ELF-1 (cell line): ENCODE results near the gene SF3B3.
"Not testable (repeated sequence)": the region's sequence is repeated elsewhere in the genome, so short reads cannot be mapped to it uniquely, and the experiment has no call there.

ENCODE experiments used
- DNase-seq: peaks from one replicate; pipeline ENCODE4 v3.0.0-alpha.2; 2016; ENCODE audit warnings: low read depth, low spot score

The SF3B3 gene

GRCh38 chr16:70511833-70512232 lies 11.8 kb upstream of the SF3B3 start:
- DNase-seq: no peak

- no peak for DNase-seq
Measured at GRCh38 chr16:70512456-70512855, 11.2 kb upstream of the SF3B3 start.

GRCh38 chr16:70520612-70521297 lies 2.9 kb upstream of the SF3B3 start:
- no peak for DNase-seq

- no peak for DNase-seq
Measured at GRCh38 chr16:70522216-70523075, 1.2 kb upstream of the SF3B3 start.

GRCh38 chr16:70523076-70523742 lies 407 bp upstream of the SF3B3 start, which contains the start of gene COG4:
Gene COG4 (minus strand): TSS chr16:70523554. CDS start chr16:70523543, 11 bp downstream.
- DNase-seq: peak; percentile 89

GRCh38 chr16:70524399-70524825 lies 796 bp downstream of the SF3B3 start:
- peak; percentile 47 for DNase-seq

- DNase-seq: peak; percentile 10
Measured at GRCh38 chr16:70526403-70526802, 2.8 kb downstream of the SF3B3 start.

- DNase-seq: no peak
Measured at GRCh38 chr16:70527315-70527996, 3.8 kb downstream of the SF3B3 start.

GRCh38 chr16:70529051-70529777 lies 5.6 kb downstream of the SF3B3 start:
- DNase-seq: no peak

- not testable (repeated sequence) for DNase-seq
Measured at GRCh38 chr16:70529954-70530353, 6.3 kb downstream of the SF3B3 start.

GRCh38 chr16:70534971-70535370 lies 11.4 kb downstream of the SF3B3 start:
- DNase-seq: no peak

- DNase-seq: no peak
Measured at GRCh38 chr16:70540994-70541393, 17.4 kb downstream of the SF3B3 start.

- no peak for DNase-seq
Measured at GRCh38 chr16:70544548-70544947, 20.9 kb downstream of the SF3B3 start.

- no peak for DNase-seq
Measured at GRCh38 chr16:70548936-70549335, 25.3 kb downstream of the SF3B3 start.

GRCh38 chr16:70550082-70550481 lies 26.5 kb downstream of the SF3B3 start:
- DNase-seq: no peak

- no peak for DNase-seq
Measured at GRCh38 chr16:70551788-70552187, 28.2 kb downstream of the SF3B3 start.

- DNase-seq: no peak
Measured at GRCh38 chr16:70552675-70553074, 29.1 kb downstream of the SF3B3 start.

GRCh38 chr16:70553645-70554044 lies 30.0 kb downstream of the SF3B3 start:
- DNase-seq: no peak

GRCh38 chr16:70556063-70556462 lies 32.4 kb downstream of the SF3B3 start:
- no peak for DNase-seq

GRCh38 chr16:70561623-70562022 lies 38.0 kb downstream of the SF3B3 start:
- peak; percentile 26 for DNase-seq

- no peak for DNase-seq
Measured at GRCh38 chr16:70563636-70564035, 40.0 kb downstream of the SF3B3 start.
